HG03045 (cell line): Measurements from ENCODE around the gene CENPO.

Experiments used
- ATAC-seq: cut with Tn5 transposase; IDR thresholded peaks from one replicate; pipeline ENCODE4 v1.9.1; 2021; ENCODE audit warnings: mild to moderate bottlenecking, moderate library complexity; ENCODE audit not compliant: unreplicated experiment

Gene CENPO, protein sequence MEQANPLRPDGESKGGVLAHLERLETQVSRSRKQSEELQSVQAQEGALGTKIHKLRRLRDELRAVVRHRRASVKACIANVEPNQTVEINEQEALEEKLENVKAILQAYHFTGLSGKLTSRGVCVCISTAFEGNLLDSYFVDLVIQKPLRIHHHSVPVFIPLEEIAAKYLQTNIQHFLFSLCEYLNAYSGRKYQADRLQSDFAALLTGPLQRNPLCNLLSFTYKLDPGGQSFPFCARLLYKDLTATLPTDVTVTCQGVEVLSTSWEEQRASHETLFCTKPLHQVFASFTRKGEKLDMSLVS

DNA sequence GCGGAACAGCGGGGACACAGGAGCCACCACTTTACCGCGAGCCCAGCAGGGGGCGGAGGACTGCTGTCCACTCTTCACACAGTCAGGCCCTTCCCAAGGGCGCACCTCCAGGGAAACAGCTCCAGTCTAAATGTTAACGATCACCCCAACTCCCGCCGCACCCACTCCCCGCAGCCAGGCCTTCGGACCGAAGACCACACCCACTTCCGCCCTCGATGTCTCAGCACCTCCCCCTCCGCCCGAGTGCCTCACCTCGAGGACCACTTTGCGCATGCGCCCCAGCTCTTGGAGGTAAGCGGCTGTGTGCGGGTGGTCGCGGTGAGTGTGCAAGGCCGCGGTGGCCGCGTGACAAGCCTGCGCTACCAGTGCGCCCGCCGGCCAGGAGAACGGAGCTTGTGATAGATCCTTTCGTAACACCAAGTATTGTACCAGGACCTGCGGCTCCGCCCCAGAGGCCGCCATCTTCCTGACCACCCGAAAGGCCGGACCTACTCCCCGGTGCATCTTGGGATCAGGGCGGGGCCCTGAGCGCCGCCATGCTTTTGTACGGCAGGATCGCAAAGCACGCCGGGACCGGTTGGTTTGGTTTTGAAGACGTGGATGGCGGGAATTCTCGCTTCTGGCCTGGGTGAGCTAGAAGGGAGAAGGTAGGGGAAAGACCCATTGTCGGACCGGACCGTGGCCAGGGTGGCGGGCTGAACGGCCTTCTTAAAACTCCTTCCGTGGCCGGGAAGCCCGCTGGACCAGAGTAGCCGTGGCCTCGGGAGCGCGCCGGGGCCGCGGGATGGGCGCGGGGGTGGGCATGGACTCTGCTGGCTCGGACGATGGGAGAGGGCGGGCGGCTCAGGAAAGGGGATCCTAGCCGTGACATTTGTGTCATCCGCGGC, at the start of gene CENPO, which contains the start of gene PTRHD1:
CENPO (plus strand) TSS at position 552 of the 887 bp plus-strand sequence. CDS start 495 bp downstream, outside the sequence.
PTRHD1 (minus strand) TSS at position 518 of the 887 bp plus-strand sequence; CDS start at position 504, 14 bp downstream.
- ATAC-seq = peak; percentile 94

DNA sequence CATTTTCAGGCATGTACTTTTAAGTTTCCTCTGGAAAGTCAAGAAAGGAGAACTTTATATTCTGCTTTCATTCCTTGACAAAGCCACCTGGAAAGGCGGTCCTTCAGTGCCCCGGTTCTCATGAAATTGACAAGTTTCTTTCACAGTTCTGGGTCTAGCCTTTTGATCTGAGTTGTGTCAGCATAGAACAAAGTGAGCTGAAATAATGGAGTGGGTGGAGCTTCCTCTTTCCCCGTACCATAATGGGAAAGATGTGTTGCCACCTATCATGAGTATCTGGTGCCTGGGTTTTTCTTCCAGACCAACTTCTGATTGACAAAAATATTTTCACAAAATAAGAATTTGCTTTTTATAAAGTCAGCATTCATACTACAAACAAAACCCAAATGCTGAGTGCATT, 49.3 kb upstream of the CENPO start:
- ATAC-seq = no peak

DNA sequence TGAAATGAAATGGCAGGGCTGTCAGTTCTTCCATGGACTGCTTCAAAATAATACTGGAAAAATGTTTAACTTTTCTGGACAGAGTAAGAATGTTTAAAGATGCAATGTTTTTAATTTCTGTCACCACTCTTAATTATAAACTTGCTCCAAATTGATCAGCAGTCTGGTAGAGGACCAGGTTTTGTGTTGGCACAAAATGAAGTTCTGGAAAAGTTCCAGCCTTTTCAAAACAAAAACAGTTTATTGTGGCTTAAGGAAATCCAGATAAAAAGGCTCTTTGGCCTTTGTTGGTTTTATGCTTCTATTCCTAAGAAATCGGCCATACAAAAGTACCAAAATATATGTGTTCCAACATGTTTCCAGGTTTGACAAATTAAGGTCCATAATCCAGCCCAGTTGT, 48.9 kb upstream of the CENPO start:
- no peak for ATAC-seq

DNA sequence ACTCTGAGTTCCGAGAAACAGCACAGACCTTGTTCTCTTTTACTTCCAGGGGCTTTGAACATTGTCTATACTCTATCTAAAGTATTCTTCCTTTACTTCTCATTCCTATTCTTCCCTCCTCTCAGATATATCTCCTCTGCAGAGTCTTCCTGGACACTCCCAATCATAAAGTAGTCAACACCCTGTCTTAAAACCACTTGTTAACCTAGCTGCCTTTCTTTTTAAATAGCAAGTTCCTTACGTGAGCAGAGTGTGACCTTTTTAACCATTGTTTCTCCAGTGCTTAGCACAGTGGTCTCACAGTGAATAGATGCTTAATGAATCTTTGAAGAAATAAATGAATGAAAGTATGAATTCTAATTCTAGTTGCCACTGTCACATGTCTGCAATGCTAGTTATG, 47.4 kb upstream of the CENPO start:
- ATAC-seq = no peak

DNA sequence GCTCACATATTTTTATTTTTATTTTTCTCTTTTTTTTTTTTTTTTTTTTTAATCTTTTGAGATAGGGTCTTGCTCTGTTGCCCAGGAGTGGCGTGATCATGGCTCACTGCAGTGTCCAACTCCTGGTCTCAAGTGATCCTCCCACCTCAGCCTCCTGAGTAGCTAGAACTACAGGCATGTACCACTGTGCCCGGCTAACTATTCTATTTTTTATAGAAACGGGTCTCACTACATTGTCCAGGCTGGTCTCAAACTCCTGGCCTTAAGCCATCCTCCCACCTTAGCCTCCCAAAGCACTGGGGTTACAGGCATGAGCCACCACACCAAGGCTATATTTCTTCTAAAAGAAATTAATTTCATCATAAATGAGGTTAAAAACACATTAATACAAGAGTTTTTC, 45.9 kb upstream of the CENPO start:
- no peak for ATAC-seq

DNA sequence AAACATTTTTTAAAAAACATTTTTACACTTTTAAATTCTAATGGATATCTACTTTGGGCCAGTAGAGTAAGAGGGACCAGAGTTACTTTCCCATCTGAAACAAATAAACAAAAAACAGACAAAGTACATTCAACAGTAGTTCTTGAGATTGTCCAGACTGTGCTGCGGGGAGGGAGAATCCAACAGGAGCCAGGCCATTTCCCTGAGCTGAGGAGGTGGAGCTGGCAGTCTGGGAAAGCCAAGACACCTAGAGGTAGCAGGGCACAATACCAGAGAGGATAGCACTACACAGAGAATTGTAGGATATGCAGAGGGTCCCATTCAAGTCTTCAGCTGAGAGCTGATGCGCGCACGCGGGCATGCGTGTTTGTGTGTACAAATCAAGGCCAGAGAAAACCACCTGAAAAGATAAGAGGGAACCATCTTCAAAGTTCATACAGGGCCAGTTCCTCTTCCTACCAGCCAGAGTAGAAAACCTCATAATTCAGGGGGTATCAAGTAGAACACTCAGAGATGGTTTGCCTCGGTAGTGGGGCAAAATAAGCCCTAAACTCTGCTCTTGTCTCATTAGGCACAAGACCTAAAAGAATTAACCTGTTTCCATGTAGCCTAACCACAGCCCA, 44.0 kb upstream of the CENPO start:
- ATAC-seq = no peak

DNA sequence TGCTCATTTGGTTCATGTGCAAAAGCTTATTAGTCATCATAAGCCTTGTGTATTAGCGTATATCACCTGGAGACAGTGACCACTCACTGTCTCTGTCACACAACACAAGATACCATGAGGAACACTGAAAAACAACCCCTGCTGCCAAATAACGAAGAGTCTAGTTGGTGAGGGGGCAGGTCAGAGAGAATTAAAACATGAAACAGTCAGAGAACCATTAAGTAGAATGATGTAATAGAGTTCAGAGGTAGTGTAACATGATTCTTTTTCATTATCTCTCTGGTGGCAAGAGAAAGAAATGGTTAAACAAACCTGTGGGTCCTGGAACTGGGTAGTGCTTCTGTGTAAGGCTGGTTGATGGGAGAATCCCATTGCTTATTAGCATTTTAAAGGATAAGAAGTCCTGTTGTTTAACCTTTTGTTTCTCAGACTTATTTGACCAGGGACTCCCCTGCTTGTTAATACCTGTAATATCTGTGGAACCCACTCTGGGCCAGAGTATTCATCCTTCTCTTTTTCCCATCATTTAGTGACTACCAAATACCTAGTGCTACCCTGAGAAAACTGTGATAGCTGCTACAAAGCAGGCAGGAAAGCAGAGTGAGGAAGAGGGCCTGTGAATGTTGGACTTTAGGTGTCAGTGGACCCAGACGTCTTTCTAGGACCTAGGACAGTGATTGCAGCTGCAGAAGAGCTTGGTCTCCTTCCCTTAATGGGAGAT, 38.1 kb upstream of the CENPO start:
- ATAC-seq = no peak

DNA sequence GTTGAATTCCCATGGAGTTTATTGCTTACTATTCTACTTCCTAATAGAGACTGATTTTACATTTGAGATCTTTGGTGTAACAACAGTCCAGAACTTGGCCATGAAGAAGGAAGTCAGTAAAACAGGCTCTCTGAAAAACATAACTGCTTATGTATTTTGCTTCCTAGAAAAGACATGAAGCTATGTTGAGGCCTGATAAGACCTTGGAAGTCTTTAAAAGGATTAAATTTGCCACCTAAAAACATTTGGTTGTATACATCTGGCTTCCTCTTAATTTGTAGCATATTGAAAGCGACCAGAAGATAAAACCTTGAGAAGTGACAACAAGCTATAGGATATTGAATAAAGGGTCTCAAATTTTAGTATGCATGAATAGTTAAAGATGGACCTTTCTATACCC, 36.4 kb upstream of the CENPO start:
- ATAC-seq = no peak

DNA sequence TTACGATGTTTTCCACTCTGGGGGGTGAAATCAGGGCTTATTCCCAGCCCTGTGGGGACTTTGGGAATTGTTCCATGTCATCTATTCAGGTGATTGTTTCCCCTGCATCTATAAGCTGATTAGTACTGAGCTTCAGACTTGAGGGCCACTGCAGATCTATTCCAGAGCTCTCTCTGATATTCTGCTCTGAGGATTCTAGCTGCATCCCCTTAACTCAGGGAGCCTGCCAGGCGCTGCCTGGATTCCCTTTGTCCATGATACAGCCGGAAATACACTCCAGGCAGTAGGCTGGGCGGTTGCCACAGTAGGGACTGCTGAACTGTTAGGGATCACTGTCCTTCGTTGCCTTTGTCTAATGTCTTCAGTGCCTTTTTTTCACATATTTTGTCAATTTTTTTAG, 31.4 kb upstream of the CENPO start:
- no peak for ATAC-seq

DNA sequence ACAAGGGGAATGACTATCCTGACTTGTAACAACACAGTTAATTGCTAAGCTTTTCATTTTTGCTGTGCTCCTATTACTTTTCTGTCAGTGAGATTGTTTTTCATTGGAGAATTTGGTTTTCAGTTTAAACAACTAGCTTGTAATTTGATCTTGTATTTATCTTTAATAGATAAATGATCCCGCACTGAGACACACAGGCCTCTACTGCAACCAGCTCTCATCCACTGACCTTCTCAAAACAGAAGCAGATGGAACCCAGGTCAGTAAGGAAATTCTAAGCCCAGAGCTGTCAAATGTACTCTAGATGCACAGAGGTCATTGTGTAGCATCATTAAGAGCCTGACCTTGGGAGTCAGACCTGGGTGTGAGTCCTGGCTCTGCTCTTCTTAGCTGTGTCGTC, 30.7 kb upstream of the CENPO start:
- no peak for ATAC-seq

DNA sequence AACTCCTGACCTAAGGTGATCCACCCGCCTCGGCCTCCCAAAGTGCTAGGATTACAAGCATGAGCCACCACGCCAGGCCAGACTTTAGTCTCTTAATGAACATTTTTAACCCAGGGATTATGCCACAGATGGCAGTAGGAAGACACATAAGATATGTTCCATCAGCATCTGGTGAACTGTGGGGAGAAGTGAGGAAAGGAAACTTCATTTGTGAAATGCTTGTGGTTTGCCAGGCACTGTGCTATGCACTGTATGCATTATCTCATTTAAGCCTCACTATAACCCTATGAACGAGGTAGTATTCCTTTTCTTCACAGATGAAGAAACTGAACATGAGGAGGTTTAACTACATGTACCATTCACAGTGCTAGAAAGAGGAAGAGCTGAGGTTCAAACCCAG, 29.4 kb upstream of the CENPO start:
- ATAC-seq = no peak

DNA sequence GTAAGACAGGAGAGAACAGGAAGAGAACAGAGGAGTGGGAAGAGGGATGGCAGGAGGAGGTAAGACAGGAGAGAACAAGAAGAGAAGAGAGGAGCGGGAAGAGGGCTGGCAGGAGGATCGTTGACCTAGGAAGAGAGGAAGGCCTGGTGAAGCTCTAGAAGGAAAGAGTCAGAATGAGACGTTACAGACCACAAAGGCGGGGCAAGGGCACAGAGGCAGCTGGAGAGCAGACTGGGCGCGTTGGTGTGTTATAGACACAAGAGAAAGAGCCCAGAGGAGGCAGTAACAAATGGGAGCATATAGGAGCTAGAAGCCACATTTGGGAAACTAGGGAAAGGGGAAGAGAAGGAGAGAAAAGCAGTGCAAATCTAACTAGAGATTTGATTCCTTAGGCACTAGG, 26.6 kb upstream of the CENPO start:
- ATAC-seq = no peak

DNA sequence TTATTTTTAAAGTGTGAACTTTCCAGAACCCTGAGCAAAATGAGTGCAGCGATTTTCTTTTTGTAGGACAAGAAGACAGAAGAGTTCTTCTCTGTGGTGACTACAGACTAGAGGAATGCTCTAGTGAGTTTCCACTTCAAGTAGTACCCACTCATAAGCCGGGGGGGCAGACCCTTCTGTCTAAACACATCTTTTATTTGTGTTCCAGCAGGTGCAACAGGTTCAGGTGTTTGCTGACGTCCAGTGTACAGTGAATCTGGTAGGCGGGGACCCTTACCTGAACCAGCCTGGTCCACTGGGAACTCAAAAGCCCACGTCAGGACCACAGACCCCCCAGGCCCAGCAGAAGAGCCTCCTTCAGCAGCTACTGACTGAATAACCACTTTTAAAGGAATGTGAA, 25.2 kb upstream of the CENPO start:
- no peak for ATAC-seq

DNA sequence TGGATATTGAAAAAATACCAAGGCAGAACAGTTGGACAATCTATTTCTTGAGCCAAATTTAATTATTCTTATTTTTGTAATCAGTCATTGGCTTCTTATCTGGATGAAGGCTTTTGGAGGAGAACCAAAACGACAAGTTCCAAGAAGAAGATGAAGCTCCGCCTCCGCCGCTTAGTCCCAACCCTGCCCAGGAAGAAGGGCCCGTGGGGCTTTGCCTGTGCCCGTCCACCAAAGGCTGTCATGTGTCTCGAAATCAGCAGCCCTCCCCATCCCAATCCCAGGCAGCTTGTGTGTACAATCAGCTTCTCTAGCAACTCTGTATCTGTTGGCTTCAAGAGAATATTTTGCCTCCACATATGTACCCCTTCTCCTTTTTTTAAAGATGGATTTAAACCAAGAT, 24.6 kb upstream of the CENPO start:
- no peak for ATAC-seq

DNA sequence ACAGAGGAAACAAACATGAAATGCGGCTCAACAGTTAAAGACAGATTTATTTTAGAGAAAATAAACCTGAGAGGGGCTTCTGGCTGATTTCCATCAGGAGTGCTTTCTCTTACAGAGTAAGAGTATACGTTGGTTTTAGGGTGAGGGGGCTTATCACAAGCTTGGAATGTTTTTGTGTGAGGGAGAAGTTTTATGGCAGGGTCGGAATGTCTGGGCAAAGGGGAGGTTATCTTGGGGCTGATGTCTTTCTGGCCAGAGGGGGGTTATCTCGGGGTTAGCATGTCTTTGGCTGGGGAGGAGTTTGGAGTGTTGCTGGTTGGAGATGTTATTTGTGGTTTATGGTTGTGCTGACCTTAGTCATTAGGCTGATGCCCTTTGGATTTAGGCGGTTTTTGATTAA, 22.2 kb upstream of the CENPO start:
- no peak for ATAC-seq

DNA sequence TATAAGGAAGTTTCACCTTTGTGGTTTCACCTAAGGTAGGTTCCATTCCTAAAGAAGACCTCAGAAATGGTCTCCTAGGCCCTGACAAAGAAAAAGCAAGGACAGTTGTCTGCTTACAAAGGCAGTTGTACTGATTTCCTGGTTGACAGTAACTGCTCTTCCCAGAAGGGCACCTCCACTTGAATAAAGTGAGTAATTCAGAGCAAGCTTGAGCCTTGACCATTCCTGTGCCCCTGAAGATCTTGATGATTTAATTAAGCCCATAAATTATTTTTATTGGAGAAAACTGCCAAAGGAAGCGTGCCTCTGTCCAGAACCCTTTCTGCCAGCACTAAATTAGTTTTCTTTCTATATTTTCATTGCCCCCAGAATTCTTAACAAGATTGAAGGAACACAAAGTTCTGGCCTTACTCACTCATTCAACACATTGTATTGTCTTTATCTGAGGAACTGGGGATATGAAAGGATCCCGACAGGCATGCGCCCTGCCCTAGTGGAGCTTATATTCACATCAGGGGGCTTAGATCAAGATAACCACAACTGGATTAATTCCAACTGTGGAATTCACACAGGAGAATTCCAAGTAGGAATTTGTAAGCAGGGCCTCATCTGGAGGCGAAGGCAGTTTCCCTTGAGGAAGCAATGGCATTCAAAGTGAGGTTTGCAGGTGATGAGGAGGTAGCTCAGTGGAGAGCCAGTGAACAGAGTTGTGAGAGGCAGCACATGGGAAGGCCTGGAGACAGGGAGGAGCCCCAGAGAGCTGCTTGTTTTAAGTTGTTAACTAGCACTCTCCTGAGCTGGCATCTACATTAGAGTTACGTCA, 21.2 kb upstream of the CENPO start:
- ATAC-seq = no peak

DNA sequence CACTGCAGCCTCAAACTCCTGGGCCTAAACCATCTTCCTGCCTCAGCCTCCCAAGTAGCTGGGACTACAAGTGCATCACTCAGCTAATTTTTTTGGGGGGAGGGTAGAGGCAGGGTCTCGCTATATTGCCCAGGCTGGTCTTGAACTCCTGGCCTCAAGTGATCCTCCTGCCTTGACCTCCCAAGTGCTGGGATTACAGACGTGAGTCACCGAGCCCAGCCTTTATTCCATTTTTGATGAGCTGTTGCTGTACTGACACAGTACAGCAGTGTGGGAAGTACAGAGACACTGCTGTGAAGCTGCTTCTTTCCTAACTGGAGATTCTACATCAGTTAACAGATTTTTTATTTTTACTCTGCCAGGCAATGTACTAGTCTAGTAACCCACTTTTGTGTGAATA, 18.9 kb upstream of the CENPO start:
- ATAC-seq = no peak

DNA sequence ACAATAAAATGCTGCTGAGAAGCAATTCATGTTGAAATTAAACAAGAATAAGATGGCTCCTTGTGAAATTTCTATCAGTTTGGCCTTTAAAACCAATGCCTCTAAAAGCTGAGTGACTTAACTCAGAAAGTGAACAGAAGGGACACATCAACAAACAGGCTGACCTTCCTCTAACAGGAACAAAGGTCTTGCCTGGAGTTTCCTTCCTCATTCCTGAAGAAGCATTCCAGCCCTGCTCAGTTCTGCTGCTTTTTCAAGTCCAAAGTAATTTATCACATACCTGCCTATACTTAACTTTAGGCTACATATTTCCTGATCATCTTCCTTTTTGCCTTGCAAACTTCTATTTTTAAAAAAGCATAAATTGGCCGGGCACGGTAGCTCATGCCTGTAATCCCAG, 14.1 kb upstream of the CENPO start:
- no peak for ATAC-seq

DNA sequence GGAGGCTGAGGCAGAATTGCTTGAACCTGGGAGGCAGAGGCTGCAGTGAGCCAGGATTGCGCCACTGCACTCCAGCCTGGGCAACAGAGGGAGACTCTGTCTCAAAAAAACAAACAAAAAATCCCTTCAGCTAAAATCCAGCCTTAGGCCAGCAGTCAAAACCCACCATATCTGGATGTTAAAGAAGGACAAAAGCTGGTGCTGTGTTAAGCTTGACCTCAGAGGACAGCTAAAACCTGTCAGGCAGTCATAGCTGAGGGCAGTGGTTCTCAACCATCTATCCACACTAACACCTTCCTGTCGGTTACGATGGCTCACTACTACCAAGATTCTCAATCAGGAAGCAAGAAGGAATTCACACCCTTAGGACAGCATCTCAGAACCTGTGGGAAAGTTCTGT, 9.6 kb upstream of the CENPO start:
- no peak for ATAC-seq

DNA sequence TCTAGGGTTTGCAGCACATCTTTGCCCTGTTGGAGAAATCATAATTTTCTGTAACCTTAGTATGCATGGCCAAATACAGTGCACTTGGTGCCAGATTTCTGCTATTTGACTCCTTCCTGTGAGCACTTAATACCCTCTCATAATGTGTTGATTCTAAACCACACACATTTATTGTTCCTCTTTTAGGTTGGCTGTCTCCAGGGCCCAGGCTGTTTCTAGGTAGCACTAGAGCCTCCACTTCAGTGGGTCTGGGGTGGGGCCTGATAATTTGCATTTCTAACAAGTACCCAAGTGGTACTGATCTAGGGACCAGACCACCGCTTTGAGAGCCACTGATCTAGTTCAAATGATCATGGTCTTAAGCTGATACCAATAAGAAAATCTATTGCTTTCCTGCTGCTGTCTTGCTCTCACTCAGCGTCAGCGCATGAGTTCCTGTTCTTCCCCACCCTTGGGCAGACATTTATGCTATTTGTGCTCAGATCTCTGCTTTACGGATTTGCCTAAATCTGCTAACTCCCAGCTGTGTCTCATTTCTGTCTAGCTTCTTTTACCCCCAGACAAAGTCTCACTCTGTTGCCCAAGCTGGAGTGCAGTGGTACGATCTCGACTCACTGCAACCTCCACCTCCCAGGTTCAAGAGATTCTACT, 7.4 kb upstream of the CENPO start:
- no peak for ATAC-seq
